H1 (cell line): ENCODE data around the gene GCC1. TPM values are rescaled to one million over a fixed set of nuclear protein-coding genes. Genes with fewer than 3 reads are reported as not detected.

Experiments used
- CTCF ChIA-PET: fragments of 300-600 bp; sonication (Branson Sonifier 250); formaldehyde crosslinking; loops from one replicate; lab custom pipeline; 2021; ENCODE audit not compliant: partially characterized antibody; lab: Charles Lee
- POLR2A ChIA-PET: fragments of 300-600 bp; sonication (Branson Sonifier 250); formaldehyde crosslinking; loops from one replicate; lab custom pipeline; 2021; ENCODE audit warnings: inconsistent platforms; ENCODE audit not compliant: partially characterized antibody; lab: Charles Lee
- DNase-seq, 2 experiments: peaks; one replicate each; pipeline versions ENCODE4 v3.0.0 to v3.0.0-alpha.2; 2010 to 2022; ENCODE audit warnings: low spot score in 2 of 2, low read depth in 1 of 2, mixed read lengths in 1 of 2
- FAIRE-seq: peaks from 2 replicates; lab custom pipeline; 2011; peaks lifted over from hg19 to GRCh38; lab: Jason Lieb, UNC
- H2AFZ ChIP-seq: 2 replicates; pipeline ENCODE4 v1.8.1; 2012; ENCODE audit warnings: low read length, inconsistent platforms
- H2AK5ac ChIP-seq: 2 replicates; pipeline ENCODE4 v1.6.1; 2013; ENCODE audit warnings: low read depth, low read length
- H2BK120ac ChIP-seq: replicated peaks from 2 replicates; pipeline ENCODE3; 2013; ENCODE audit warnings: low read depth, low read length, inconsistent platforms
- H2BK12ac ChIP-seq: 2 replicates; pipeline ENCODE4 v1.6.1; 2013; ENCODE audit warnings: low read depth, low read length
- H2BK15ac ChIP-seq: 2 replicates; pipeline ENCODE4 v1.6.1; 2013; ENCODE audit warnings: low read length
- H2BK20ac ChIP-seq: 2 replicates; pipeline ENCODE4 v1.6.1; 2013; ENCODE audit warnings: low read length
- H2BK5ac ChIP-seq: 2 replicates; pipeline ENCODE4 v1.6.1; 2013; ENCODE audit warnings: low read depth, low read length
- H3K14ac ChIP-seq: 2 replicates; pipeline ENCODE4 v1.6.1; 2013; ENCODE audit warnings: inconsistent platforms; ENCODE audit not compliant: insufficient read length
- H3K18ac ChIP-seq: 2 replicates; pipeline ENCODE4 v1.6.1; 2013; ENCODE audit warnings: low read length; ENCODE audit errors: extremely low read depth
- H3K23ac ChIP-seq: 2 replicates; pipeline ENCODE4 v1.6.1; 2013; ENCODE audit warnings: inconsistent platforms; ENCODE audit not compliant: insufficient read length
- H3K23me2 ChIP-seq: 2 replicates; pipeline ENCODE4 v1.6.1; 2013; ENCODE audit warnings: low read depth, low read length
- H3K27ac ChIP-seq: 2 replicates; pipeline ENCODE4 v1.6.1; 2011; ENCODE audit warnings: low read depth, low read length, inconsistent platforms
- H3K27me3 ChIP-seq, 4 experiments: replicated peaks in 1 of 4; 1 replicate in 1 of 4; 2 replicates in 3 of 4; pipeline versions ENCODE4 v1.6.1 to v1.8.1; 2011 to 2013; ENCODE audit warnings: low read length in 3 of 4, mild to moderate bottlenecking in 3 of 4, inconsistent platforms in 2 of 4, mixed read lengths in 2 of 4, moderate library complexity in 1 of 4; ENCODE audit not compliant: control insufficient read depth in 3 of 4, insufficient read depth in 3 of 4; ENCODE audit errors: extremely low read depth in 1 of 4
- H3K36me3 ChIP-seq, 4 experiments: 2 replicates each; pipeline versions ENCODE4 v1.6.1 to v1.8.1; 2011 to 2013; ENCODE audit warnings: mild to moderate bottlenecking in 4 of 4, low read length in 3 of 4, moderate library complexity in 2 of 4, control low read depth in 1 of 4, inconsistent platforms in 1 of 4; ENCODE audit not compliant: insufficient read depth in 4 of 4, control insufficient read depth in 2 of 4
- H3K4ac ChIP-seq: replicated peaks from 2 replicates; pipeline ENCODE3; 2013; ENCODE audit warnings: low read length, low read depth, mixed read lengths, inconsistent platforms; ENCODE audit not compliant: insufficient read length
- H3K4me1 ChIP-seq, 4 experiments: replicated peaks in 1 of 4; 1 replicate in 1 of 4; 2 replicates in 3 of 4; pipeline versions ENCODE4 v1.6.1 to v1.8.1; 2011 to 2013; ENCODE audit warnings: low read length in 3 of 4, inconsistent platforms in 2 of 4, mixed read lengths in 1 of 4; ENCODE audit not compliant: insufficient read depth in 4 of 4, control insufficient read depth in 3 of 4
- H3K4me2 ChIP-seq, 2 experiments: 2 replicates each; pipeline versions ENCODE4 v1.6.1 to v1.8.1; 2011 to 2013; ENCODE audit warnings: low read depth in 2 of 2, low read length in 2 of 2, control low read depth in 1 of 2, inconsistent platforms in 1 of 2, mild to moderate bottlenecking in 1 of 2; ENCODE audit not compliant: insufficient read depth in 1 of 2
- H3K4me3 ChIP-seq, 4 experiments: fragments of 200-600, 300-600 bp in 1 of 4; sonication (generic), shearing (Covaris generic), sonication (Bioruptor Twin) in 1 of 4; 2 replicates each; pipeline versions ENCODE4 v1.5.1 to v1.8.1; 2011 to 2016; ENCODE audit warnings: low read length in 4 of 4, low read depth in 3 of 4, control low read depth in 2 of 4, inconsistent platforms in 2 of 4, mild to moderate bottlenecking in 2 of 4, mixed read lengths in 1 of 4, moderate library complexity in 1 of 4; ENCODE audit not compliant: insufficient read depth in 2 of 4; ENCODE audit errors: extremely low read depth in 1 of 4
- H3K56ac ChIP-seq: replicated peaks from 2 replicates; pipeline ENCODE3; 2013; ENCODE audit warnings: low read depth, mild to moderate bottlenecking, mixed read lengths, low read length, inconsistent platforms; ENCODE audit not compliant: insufficient read length
- H3K79me1 ChIP-seq: 2 replicates; pipeline ENCODE4 v1.6.1; 2013; ENCODE audit warnings: low read depth, low read length, control low read depth
- H3K79me2 ChIP-seq, 2 experiments: 2 replicates each; pipeline versions ENCODE4 v1.6.1 to v1.8.1; 2012 to 2013; ENCODE audit warnings: low read length in 2 of 2, mild to moderate bottlenecking in 2 of 2, inconsistent platforms in 1 of 2; ENCODE audit not compliant: insufficient read depth in 2 of 2, control insufficient read depth in 1 of 2
- H3K9ac ChIP-seq, 4 experiments: replicated peaks in 1 of 4; 1 replicate in 1 of 4; 2 replicates in 3 of 4; pipeline versions ENCODE4 v1.6.1 to v1.8.1; 2011 to 2013; ENCODE audit warnings: low read depth in 3 of 4, low read length in 3 of 4, control low read depth in 2 of 4, mild to moderate bottlenecking in 2 of 4, moderate library complexity in 2 of 4, inconsistent platforms in 1 of 4; ENCODE audit errors: extremely low read depth in 1 of 4
- H3K9me3 ChIP-seq, 2 experiments: 2 replicates each; pipeline versions ENCODE4 v1.6.1 to v1.8.1; 2012 to 2013; ENCODE audit warnings: mild to moderate bottlenecking in 2 of 2, moderate library complexity in 2 of 2, control low read depth in 1 of 2, inconsistent platforms in 1 of 2, low read depth in 1 of 2, low read length in 1 of 2, mixed read lengths in 1 of 2; ENCODE audit not compliant: insufficient read depth in 2 of 2
- H4K20me1 ChIP-seq, 2 experiments: replicated peaks in 1 of 2; 2 replicates each; pipeline versions ENCODE3 to v1.8.1; 2011 to 2013; ENCODE audit warnings: inconsistent platforms in 2 of 2, low read length in 2 of 2, mild to moderate bottlenecking in 1 of 2; ENCODE audit not compliant: insufficient read depth in 2 of 2, control insufficient read depth in 1 of 2
- H4K5ac ChIP-seq: 2 replicates; pipeline ENCODE4 v1.6.1; 2013; ENCODE audit warnings: low read length, low read depth, mixed read lengths, inconsistent platforms; ENCODE audit not compliant: insufficient read length
- H4K8ac ChIP-seq: 2 replicates; pipeline ENCODE4 v1.8.0; 2013; ENCODE audit warnings: mild to moderate bottlenecking, moderate library complexity, low read length, inconsistent platforms; ENCODE audit not compliant: insufficient read depth; ENCODE audit errors: extremely low read depth
- H4K91ac ChIP-seq: replicated peaks from 2 replicates; pipeline ENCODE3; 2013; ENCODE audit warnings: low read length, mixed read lengths, inconsistent platforms; ENCODE audit not compliant: insufficient read length
- BRCA1 ChIP-seq: IDR thresholded peaks from 2 replicates; pipeline ENCODE4 v1.6.1; 2012; ENCODE audit warnings: low read depth, low read length, improper control_type of control experiment
- NANOG ChIP-seq: IDR thresholded peaks from 2 replicates; pipeline ENCODE4 v1.6.1; 2011; ENCODE audit warnings: low read length, low read depth, mild to moderate bottlenecking, inconsistent platforms; ENCODE audit not compliant: insufficient read depth, poor library complexity, severe bottlenecking
- NRF1 ChIP-seq: IDR thresholded peaks from 2 replicates; pipeline ENCODE4 v1.6.1; 2011; ENCODE audit warnings: mild to moderate bottlenecking, low read depth, low read length, improper control_type of control experiment
- PHF8 ChIP-seq: fragments of 200-600 bp; sonication (generic); conservative IDR thresholded peaks from 2 replicates; pipeline ENCODE4 v1.7.1; 2012; ENCODE audit warnings: low read depth, mild to moderate bottlenecking, inconsistent platforms, low read length, moderate library complexity
- RFX5 ChIP-seq: IDR thresholded peaks from 2 replicates; pipeline ENCODE4 v1.6.1; 2011; ENCODE audit warnings: low read depth, low read length, improper control_type of control experiment, borderline replicate concordance
- SIRT6 ChIP-seq: IDR thresholded peaks from one replicate; pipeline ENCODE4 v1.7.1; 2012; ENCODE audit warnings: low read length, inconsistent platforms
- SP1 ChIP-seq: IDR thresholded peaks from 2 replicates; pipeline ENCODE4 v1.6.1; 2011; ENCODE audit warnings: low read depth, low read length
- SUZ12 ChIP-seq: fragments of 200-600 bp; sonication (generic); IDR thresholded peaks from 2 replicates; pipeline ENCODE4 v1.6.1; 2012; ENCODE audit warnings: mild to moderate bottlenecking, inconsistent platforms, low read length, moderate library complexity, mixed read lengths
- TCF12 ChIP-seq: IDR thresholded peaks from 2 replicates; pipeline ENCODE4 v1.6.1; 2011; ENCODE audit warnings: low read depth, mild to moderate bottlenecking, low read length
- WGBS, 2 experiments: shearing (Covaris generic) in 1 of 2; methylation state at CpG; one replicate each; pipeline versions ENCODE4 v1.1.6 to v1.1.7; 2013 to 2015; ENCODE audit warnings: low lambda C conversion rate in 2 of 2, mixed read lengths in 2 of 2, inconsistent platforms in 1 of 2, low coverage in 1 of 2, missing lambda C conversion rate in 1 of 2; ENCODE audit not compliant: insufficient replicate concordance in 2 of 2, insufficient coverage in 1 of 2, insufficient read length in 1 of 2; ENCODE audit errors: extremely low coverage in 1 of 2, missing lambda C conversion rate in 1 of 2; 5-methylcytosine and 5-hydroxymethylcytosine counted together
- polyA plus RNA-seq, 7 experiments: library from polyadenylated mRNA; depleted of rRNA in 3 of 7; stranded (reverse) in 5 of 7; unstranded in 2 of 7; fragments of >200 nt in 5 of 7; fragments of 200-250 nt in 2 of 7; gene quantifications; 1 replicate in 5 of 7; 2 replicates in 1 of 7; 4 replicates in 1 of 7; pipeline versions ENCODE4 v1.2.1 to v1.2.3, GENCODE V29; 2011 to 2013; ENCODE audit warnings: missing spikeins in 2 of 7, mixed read lengths in 2 of 7
- total RNA-seq: library from RNA; stranded (reverse); fragmentation: NEBNext Ultra II Directional; extraction: Animal tissue kit (Norgen Biotek cat#: 25700); gene quantifications from 2 replicates; pipeline ENCODE4 v1.2.1, GENCODE V29; 2021
- TF ChIP-seq, protein P1 (sequence below), 3 experiments: IDR thresholded peaks; 1 replicate in 2 of 3; 2 replicates in 1 of 3; pipeline versions ENCODE4 v1.5.1 to v1.6.1; 2011; ENCODE audit warnings: low read length in 3 of 3, mild to moderate bottlenecking in 3 of 3, inconsistent platforms in 2 of 3, low read depth in 1 of 3, moderate library complexity in 1 of 3; ENCODE audit not compliant: insufficient read depth in 1 of 3; ENCODE audit errors: control extremely low read depth in 1 of 3

The GCC1 gene
- total and polyA plus RNA-seq, 2 of the 8 experiments (the other 6 are each of a cell fraction or from before 2014, with no cell fraction given) = 3.3 to 15.0 TPM

- no peak overlapping the region for H2BK5ac ChIP-seq
- peaks cover 0 to 6% (median under 1%) of the 10 kb centered on the region in 4 experiments; a peak in 2 of 7 replicates for H3K4me1 ChIP-seq
- H4K20me1 ChIP-seq = peaks cover 0 to 5% of the 10 kb centered on the region in 2 experiments
- no peak overlapping the region for H4K5ac ChIP-seq
- peaks cover 3 to 17% (median 17%) of the 10 kb centered on the region in 4 experiments for H3K27me3 ChIP-seq
- no peak overlapping the region for H3K4me3 ChIP-seq
- H2AK5ac ChIP-seq = no peak overlapping the region
- H2AFZ ChIP-seq = no peak overlapping the region
- no peak overlapping the region for H3K14ac ChIP-seq
- no peak overlapping the region for H3K23ac ChIP-seq
- WGBS, 2 experiments = 94% methylated on average over 7 of the region's 7 CpGs; no CpG with 5 or more reads in 1 of the 2 experiments
- FAIRE-seq (no peak), DNase-seq (no peak)
- H2BK12ac ChIP-seq = no peak overlapping the region
- ChIA-PET CTCF (interaction anchor here (0.6 to 8.1 kb wide), 6 partner anchors 10 to 37 kb away, joined by 3 to 55 read pairs (median 4); no protein-coding TSS in a partner anchor), POLR2A (interaction anchor here (1.3 kb wide), 1 partner anchor 30 kb away, joined by 5 read pairs; no protein-coding TSS in a partner anchor)
- no peak overlapping the region for H3K9ac ChIP-seq
- H3K18ac ChIP-seq = no peak overlapping the region
- H3K23me2 ChIP-seq = peaks cover 2% of the 10 kb centered on the region
- no peaks in the 10 kb centered on the region for H3K79me2 ChIP-seq
- H3K36me3 ChIP-seq = peaks cover 5 to 15% (median 13%) of the 10 kb centered on the region in 4 experiments
- H2BK20ac ChIP-seq = no peak overlapping the region
- no peak for TF ChIP-seq PHF8
- no peak for TF ChIP-seq NANOG
- TF ChIP-seq BRCA1 = no peak
- TF ChIP-seq TCF12 = no peak
- no peak for TF ChIP-seq RFX5
- no peak for TF ChIP-seq SP1
- no peak for TF ChIP-seq SIRT6
- no peak for TF ChIP-seq SUZ12
- TF ChIP-seq NRF1 = no peak
- TF ChIP-seq, protein P1, sequence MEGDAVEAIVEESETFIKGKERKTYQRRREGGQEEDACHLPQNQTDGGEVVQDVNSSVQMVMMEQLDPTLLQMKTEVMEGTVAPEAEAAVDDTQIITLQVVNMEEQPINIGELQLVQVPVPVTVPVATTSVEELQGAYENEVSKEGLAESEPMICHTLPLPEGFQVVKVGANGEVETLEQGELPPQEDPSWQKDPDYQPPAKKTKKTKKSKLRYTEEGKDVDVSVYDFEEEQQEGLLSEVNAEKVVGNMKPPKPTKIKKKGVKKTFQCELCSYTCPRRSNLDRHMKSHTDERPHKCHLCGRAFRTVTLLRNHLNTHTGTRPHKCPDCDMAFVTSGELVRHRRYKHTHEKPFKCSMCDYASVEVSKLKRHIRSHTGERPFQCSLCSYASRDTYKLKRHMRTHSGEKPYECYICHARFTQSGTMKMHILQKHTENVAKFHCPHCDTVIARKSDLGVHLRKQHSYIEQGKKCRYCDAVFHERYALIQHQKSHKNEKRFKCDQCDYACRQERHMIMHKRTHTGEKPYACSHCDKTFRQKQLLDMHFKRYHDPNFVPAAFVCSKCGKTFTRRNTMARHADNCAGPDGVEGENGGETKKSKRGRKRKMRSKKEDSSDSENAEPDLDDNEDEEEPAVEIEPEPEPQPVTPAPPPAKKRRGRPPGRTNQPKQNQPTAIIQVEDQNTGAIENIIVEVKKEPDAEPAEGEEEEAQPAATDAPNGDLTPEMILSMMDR (IDR thresholded peaks at IDR 0.05; ENCODE audit: control extremely low read depth in 1 of 3, insufficient read depth in 1 of 3, low read depth in 1 of 3, low read length in 3 of 3) = no peak
- no peak overlapping the region for H3K4me2 ChIP-seq
- H3K9me3 ChIP-seq = no peaks in the 10 kb centered on the region
- no peak overlapping the region; the same call in 1 of the 2 replicates for H4K8ac ChIP-seq
- no peak overlapping the region for H3K56ac ChIP-seq
- H2BK15ac ChIP-seq = no peak overlapping the region
- no peak overlapping the region for H4K91ac ChIP-seq
- no peak overlapping the region for H3K27ac ChIP-seq
- H2BK120ac ChIP-seq = no peak overlapping the region
- no peaks in the 10 kb centered on the region for H3K79me1 ChIP-seq
- H3K4ac ChIP-seq = no peak overlapping the region
Observed at GRCh38 chr7:127591189-127591588, 5.8 kb upstream of the GCC1 start.
